HG02943 (cell line): ENCODE measurements around the gene NRG2.

Source experiments
- ATAC-seq: cut with Tn5 transposase; IDR thresholded peaks from one replicate; pipeline ENCODE4 v1.9.1; 2021; ENCODE audit warnings: mild to moderate bottlenecking, low read depth, moderate library complexity; ENCODE audit not compliant: unreplicated experiment

NRG2 gene

DNA sequence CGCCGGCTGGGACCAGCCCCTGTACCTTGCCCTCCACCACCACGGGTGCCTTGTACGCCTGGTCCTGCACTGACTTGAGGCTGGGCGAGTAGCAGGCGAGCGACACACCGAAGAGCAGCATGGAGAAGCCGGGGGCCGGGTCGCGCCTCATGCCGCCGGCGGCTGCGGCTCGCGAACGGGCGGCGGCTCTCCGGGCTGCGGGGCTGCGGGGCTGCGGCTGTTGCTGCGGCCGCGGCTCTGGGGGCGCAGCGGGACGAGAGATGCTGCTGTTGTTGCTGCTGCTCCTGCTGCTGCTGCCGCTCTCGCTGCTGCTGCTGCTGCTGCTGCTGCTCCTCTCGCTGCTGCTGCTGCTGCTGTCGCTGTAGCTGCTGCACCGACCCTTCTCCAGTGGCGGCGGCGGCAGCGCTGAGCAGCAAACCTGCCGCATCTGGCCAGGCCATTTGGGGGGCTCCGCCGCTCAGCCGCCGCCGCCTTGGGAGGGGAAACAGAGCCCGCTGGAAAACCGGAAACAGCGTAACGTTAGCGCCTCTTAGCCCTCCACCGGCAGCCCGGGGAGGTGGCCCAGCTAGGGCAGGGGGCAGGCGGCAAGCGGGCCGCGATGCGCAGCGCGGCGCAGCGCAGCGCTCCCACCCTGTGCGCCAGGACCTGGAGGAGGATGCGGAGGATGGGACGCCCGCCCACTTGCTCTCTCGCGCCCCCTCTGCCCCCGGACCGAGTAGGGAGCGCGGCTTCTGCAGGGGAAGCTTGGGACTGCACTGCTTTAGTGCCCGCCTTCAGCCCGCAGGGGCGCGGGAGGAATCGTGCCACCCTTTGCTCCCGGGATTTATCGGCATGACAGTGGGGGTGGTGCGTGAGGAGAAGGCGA is at the start of gene NRG2:
Gene NRG2 (minus strand): TSS at position 657 of the 865 bp plus-strand sequence.
- peak; percentile 71 for ATAC-seq

DNA sequence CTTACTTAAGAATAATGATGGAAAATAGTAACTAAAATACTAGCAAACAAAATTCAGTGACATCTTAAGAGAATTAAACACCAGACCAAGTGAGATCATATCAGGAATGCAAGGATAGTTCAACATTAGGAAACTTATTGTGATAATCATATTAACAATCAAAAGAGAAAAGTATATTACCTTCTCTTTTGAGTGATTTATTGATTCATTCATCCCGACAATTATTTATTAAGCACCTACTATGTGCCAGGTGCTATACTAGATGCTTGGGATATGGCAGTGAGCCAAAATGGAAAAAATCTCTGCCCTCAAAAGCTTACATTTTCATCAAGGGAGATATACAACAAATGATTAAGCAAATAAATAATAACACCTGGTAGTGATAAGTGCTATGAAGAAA is 47.2 kb upstream of the NRG2 start:
- no peak for ATAC-seq

DNA sequence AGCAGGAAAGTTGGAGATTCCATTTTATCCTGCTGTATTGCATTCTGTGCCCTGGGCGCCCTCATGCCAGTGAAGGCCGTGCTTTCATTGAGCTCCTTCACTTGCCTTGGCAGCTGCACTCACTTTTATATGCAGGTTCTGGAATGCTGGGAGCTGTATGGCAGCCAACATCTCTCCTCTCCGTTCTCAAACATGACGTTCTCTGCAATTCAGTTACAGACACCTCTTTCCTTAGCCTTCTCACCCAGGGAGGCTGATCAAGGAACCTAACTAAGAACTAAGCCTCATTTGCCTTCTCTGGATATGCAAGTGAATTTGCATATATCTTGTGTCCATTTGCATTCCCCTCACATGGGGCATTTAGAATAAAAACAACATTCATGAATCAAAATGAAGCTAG is 41.4 kb upstream of the NRG2 start:
- ATAC-seq, result no peak

DNA sequence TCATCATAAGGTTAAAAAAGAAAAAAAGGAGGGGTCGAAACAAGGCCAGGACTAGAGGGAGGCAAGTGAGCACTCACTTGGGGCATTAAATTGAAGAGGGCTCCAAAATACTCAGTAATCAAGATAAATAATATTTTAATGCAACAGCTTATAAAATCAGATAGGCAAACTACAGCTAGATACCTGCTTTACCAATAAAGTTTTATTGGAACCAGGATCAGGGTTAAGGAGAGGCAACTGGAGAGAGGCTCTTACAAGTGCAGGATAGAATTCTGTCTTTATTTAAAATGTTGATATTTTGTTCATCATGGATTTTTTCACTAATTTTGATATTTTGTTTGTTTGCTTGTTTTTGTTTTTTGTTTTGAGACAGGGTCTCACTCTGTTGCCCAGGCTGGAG is 40.6 kb upstream of the NRG2 start:
- no peak for ATAC-seq

DNA sequence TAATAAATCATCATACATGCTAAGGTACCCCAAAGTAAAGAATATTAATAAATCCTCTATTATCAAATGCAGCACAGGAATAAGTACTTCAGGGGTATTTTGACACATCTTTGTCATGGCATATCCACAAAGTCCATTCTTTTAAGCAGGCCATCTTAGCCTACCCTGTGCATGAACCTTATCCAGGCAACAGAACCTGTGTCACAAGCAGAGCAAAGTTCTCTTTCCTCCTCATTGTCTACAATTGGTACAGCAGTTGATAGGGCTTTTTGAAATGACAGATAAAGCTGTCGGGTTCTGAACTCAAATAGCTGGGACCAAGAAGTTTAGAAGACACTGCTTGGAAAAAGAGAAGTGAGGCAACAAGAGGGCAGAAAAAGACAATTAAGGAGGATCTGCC is 40.0 kb upstream of the NRG2 start:
- no peak for ATAC-seq

DNA sequence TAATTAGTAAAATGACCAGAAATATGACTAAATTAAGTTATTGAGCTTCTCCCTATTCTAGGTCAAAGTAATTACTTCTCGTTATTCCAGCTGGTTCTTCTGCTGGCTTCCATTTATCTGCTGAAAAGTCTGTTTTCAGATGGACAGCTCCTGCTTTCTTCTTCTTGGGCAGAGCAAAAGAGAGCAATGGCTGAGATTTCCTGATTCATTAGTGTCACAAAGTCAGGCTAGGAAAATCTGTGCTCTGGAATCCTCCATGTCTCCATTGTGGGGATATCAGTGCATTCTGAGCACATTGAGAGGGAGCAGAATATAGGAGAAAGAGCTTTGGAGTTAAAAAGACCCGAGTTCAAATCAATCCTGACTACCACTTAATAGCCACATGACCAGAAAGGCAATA is 33.7 kb upstream of the NRG2 start:
- no peak for ATAC-seq

DNA sequence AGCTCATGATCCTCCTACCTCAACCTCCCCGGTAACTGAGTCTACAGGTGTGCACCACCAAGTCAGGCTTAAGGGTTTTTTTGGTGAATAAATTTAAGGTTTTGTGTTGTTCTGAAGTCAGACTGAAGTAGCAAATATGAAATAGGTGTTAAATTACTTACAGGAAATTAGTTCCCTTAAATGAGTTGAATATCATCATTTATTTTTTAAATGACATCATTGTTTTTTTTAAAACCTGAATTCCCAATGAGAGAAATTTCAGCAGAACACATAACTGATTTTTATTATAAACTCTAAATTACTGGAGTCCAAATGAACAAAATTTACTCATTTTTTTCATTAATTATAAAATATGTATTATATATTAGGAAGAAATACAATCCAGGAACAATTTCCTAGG is 33.0 kb upstream of the NRG2 start:
- ATAC-seq, result no peak

DNA sequence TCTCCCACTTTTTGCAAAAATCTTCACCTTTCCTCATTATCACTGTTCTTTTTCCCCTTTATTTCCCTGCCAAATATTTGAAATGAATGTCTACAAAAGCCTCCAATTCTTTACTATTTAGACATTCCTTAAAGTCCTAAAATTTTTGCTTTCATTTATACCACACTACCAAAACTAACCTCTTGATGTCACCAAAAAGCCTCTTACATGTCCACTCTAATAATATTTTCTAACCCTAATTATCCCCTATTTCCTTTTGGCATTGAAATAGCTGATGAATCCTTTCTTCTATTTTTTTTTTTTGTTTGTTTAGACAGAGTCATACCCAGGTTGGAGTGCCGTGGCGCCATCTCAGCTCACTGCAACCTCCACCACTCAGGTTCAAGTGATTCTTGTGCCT is 32.3 kb upstream of the NRG2 start:
- ATAC-seq, result no peak

DNA sequence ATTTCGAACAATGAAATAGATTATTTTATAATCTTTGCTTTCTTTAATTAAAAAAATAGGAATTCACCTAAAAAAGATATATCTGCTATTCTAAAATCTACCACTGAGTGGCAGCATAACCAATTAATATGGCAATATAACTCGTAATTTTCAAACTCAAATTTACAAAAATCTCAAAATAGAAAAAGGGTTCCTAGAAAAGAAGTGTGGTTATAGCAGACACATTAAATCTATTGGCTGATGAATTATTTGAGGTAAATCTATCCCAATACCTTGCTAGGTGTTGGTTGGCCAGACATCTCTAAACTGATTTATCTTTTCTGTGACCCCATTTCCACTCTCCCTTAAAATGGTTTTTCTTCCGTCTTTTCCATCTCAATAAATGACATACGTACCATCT is 30.2 kb upstream of the NRG2 start:
- no peak for ATAC-seq

DNA sequence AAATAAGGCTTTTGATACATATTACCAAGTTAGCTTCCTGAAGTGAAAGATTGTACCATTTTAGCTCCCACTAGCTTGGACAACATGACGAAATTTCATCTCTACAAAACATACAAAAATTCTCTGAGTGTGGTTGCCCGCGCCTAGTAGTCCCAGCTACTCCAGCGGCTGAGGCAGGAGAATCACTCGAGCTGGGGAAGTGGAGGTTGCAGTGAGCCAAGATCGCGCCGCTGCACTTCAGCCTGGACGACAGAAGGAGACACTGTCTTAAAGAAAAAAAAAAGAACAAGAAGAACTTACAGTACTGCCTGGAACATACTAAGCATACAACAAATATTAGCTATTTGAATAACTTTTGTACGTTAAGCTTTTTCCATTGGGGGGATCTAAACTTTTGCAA is 29.7 kb upstream of the NRG2 start:
- ATAC-seq, result no peak

DNA sequence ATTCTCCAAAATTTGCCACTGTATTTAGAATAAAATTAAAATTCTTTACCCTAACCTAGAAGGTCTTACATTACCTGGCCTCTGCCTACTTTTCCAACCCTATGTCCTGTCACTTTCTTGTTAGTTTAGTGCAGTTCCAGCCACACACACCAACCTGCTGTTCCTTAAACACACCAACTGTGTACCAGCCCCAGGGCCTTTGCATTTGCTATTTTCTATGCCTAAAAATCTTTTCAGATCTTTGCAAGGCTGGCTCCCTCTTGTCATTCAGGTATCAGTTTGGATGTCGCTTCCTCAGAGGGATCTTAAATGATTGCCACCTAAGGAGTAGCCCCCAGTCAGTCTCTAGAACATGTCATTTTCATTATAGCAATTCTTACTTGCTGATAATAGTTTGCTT is 17.7 kb upstream of the NRG2 start:
- no peak for ATAC-seq

DNA sequence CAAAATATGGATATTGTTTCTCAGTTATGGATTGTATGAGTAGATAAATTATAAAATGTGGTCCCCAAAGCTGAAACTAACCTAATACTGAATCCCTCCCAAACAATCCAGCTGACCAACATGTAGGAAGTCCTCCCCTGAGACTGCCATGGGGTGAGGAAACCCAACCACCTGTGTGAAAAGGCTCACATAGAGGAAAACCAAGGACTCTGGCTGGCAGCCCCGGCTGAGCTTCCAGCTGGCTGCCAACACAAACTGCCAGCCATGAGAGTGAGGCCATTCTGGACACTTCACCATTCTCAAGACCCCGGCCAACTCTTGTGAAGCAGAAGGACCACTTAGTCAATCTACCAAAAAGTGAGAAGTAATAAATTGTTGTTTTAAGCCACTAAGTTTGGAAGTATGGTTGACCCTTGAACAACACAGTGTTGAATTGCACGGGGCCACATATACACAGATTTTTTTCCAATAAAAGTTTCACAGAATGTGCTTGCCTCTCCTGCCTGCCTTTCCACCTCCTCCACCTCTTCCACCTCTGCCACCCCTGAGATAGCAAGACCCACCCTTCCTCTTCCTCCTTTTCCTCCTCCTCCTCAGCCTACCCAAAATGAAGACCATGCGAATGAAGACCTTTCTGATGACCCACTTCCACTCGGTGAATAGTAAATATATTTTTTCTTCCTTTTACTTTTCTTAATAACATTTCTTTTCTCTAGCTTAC is 15.3 kb upstream of the NRG2 start:
- no peak for ATAC-seq

DNA sequence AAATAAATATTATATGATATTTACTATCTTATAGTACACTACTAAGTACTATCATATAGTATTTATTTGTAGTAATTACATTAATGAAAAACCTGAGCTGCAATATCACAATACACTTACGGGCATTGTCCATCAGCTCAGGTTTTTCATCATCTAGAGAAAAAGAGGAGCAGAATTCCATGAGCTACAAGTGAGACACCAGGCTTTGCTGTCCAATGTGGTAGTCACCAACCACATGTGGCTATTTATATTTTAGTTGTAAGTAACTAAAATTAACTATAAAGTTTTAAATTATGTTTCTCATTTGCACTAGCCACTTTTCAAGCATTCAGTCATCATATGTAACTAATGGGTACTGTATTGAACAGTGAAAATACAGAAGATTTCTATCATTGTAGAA is 13.8 kb upstream of the NRG2 start:
- no peak for ATAC-seq

DNA sequence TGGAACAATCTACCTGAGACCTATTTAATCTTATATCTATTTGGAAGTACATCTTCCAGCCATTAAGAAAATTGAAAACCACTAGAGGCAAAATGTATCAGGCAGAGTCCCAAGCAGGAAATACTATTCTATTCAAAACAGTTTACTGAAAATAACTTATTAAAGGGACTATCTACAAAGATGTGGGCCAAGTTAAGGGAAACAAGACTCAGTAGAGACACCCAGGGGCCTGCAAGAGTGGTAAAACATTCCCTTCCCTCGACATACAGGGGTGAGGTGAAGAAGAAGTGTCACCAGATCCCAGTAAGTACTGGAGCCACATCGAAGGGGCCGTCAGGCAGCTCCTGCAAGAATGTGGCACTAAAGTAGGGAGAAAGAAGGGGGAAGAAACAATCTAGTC is 12.1 kb upstream of the NRG2 start:
- no peak for ATAC-seq

DNA sequence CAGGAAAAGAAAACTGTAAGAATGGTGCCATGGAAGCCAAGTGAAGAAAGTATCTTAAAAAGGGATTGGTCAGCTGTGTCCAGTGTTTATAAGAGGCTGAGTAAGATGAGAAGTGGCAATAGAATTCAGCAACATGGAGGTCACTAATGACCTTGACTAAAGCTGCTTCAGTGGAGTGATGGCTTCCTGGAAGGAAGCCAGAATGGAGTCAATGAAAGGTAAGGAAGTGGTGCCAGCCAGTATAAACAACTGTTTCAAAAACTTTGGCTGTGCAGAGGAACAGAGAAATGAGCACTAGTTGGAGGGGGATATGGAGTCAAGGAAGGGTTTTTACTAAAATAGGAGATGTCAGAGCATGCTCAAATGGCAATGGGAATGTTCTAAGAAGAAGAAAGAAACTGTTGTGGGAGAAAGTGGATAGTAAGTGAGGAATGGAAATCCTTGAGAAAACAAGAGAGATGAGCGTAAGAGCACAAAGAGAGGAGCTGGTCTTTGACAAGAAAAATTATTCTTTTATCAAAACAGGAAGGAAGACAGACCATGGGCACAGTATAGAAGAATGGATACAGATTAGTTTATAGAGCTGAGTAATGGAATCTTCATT is 11.1 kb upstream of the NRG2 start:
- ATAC-seq, result no peak

DNA sequence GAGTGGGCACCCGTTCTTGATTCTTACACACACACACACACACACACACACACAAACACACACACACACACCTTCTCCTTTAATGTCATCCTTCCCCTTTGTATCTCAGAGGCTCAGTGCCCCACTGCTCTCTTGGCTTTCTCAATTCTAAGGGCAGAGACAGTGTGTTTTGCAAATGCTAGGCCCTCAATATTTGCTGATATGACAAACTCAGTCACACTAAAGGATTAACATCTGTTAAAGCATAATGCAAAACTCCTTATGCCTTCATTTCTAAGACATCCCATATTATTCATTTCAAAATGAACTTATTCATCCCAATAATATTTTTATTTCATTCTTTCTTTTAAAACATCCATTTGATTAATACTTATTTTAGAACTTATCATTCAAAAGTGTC is 8.9 kb upstream of the NRG2 start:
- ATAC-seq, result no peak

DNA sequence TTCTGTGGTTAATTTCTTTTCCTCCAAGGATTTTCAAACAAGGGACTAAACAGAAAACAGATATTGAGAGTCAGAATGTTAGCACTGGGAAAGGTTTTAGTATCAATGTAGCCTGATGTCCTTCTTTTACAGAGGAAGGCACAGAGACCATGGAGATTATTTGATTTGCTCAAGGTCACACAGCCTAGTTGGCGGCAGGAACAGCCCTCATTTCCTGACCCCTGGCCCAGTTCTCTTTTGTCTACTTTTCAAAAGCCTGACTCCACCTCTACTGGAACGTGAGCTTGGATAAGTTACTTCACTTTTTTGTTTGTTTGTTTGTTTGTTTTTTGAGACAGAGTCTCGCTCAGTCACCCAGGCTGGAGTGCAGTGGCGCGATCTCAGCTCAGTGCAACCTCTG is 6.6 kb upstream of the NRG2 start:
- ATAC-seq, result no peak

DNA sequence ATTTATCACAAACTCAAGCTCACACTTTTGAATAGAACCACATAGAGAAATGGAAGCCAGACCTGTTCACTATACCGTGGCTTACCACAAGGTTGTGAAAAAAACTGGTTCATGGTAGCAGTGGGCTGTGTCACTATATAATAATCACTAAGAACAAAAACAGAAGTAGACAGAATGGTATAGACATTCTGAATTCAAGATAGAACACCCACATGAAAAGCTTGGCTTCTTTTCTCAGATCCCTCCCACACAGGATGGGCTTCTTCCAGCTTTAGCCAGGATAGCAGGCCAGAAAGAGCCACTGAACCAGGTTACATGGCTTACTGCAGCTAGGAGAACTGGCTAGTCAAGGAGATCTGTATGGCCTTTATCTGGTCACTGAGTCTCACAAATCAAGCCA is 6.1 kb upstream of the NRG2 start:
- ATAC-seq, result no peak

DNA sequence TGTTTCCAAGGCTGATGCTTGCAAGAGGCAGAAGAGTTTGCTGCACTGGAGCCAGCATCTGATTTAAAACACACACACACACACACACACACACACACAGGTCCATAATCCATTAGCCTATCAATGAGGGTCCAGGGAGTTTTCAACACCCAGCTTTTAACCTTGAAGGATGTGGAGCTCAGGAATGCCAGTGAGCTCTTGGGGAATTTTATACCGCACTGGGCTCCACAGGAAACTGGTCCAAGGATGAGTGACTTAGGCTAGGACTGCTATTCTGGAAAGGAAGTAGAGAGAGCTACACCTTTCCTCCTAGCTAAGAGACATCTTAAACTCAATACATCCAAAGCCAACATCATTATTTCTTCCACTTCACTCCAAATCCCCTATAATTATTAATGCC is 942 bp upstream of the NRG2 start:
- ATAC-seq, result no peak

DNA sequence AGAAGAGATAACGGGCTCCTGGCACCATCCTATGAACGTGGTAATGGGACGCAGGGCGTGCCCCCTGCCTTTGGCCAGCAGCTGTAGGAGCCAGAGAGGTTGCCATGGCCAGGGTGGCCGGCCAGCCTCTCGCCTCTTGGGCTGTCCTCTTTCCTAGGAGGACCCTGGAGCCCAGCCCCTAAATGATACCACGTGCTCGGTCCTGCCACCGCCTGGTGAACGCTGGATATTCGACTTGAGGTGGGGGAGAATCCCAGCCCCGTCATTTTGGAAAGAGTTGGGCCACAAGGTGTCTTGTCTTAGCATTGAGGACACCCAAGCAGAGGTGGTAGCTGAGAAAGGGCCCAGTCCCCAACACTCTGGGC is 391 bp upstream of the NRG2 start:
- no peak for ATAC-seq

DNA sequence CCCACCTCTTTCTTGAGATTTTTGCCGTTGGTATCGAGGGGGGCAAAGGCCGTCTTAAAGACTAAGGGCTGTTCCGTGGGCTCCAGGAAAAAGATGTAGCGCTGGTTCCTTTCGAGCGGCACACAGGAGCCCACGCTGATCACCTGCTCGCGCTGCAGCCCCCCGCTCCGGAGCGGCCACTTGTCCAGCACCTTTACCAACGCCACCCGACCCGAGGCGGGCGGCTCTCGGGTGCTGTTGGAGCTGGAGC is 781 bp downstream of the NRG2 start:
- ATAC-seq, result no peak
